ENCODE data around the gene PADI3. TPM values are rescaled to one million over a fixed set of nuclear protein-coding genes. Genes with fewer than 3 reads are reported as not detected.

Gene PADI3
- total RNA-seq, 1 experiment from 2014 or later, result not detected

- Histone ChIP-seq H3K4me3 (ENCODE audit: low read length) (no peak overlapping the region), H3K79me2 (ENCODE audit: low read length) (no peaks in the 10 kb centered on the region), H3K36me3 (ENCODE audit: insufficient read depth, low read length) (no peaks in the 10 kb centered on the region), H3K27ac (ENCODE audit: low read length) (no peak overlapping the region), H3K9me3 (ENCODE audit: low read length) (no peaks in the 10 kb centered on the region), H3K9ac (ENCODE audit: low read length) (no peak overlapping the region), H3K27me3 (ENCODE audit: low read length) (no peaks in the 10 kb centered on the region), H2AFZ (ENCODE audit: low read length) (no peak overlapping the region), H3K9me2 (replicated peaks; ENCODE audit: insufficient read depth, low read length) (no peaks in the 10 kb centered on the region), H3K4me1 (ENCODE audit: low read length) (no peaks in the 10 kb centered on the region), H3K4me2 (ENCODE audit: low read depth, low read length, poor library complexity, severe bottlenecking) (no peak overlapping the region), H4K20me1 (ENCODE audit: insufficient read depth, low read depth, low read length) (no peaks in the 10 kb centered on the region)
- DNase-seq, result no peak
These were observed 28.6 kb upstream of the PADI3 start for GRCh38 chr1:17220287-17220686.

- H3K27me3 ChIP-seq (ENCODE audit: low read length), result no peaks in the 10 kb centered on the region
- H3K79me2 ChIP-seq (ENCODE audit: low read length), result no peaks in the 10 kb centered on the region
- no peaks in the 10 kb centered on the region for H3K4me1 ChIP-seq (ENCODE audit: low read length)
- no peaks in the 10 kb centered on the region for H3K9me2 ChIP-seq (replicated peaks; ENCODE audit: insufficient read depth, low read length)
- no peaks in the 10 kb centered on the region for H3K9me3 ChIP-seq (ENCODE audit: low read length)
- H3K9ac ChIP-seq (ENCODE audit: low read length), result no peak overlapping the region
- H3K4me2 ChIP-seq (ENCODE audit: low read depth, low read length, poor library complexity, severe bottlenecking), result no peak overlapping the region
- H3K27ac ChIP-seq (ENCODE audit: low read length), result no peak overlapping the region
- no peak overlapping the region for H2AFZ ChIP-seq (ENCODE audit: low read length)
- no peak overlapping the region for H3K4me3 ChIP-seq (ENCODE audit: low read length)
- DNase-seq, result no peak
- H3K36me3 ChIP-seq (ENCODE audit: insufficient read depth, low read length), result no peaks in the 10 kb centered on the region
- no peaks in the 10 kb centered on the region for H4K20me1 ChIP-seq (ENCODE audit: insufficient read depth, low read depth, low read length)
These were observed 26.3 kb upstream of the PADI3 start for GRCh38 chr1:17222557-17222956.

GRCh38 chr1:17224434-17224833, 24.5 kb upstream of the PADI3 start:
- Histone ChIP-seq H3K4me1 (ENCODE audit: low read length) (no peaks in the 10 kb centered on the region), H3K4me2 (ENCODE audit: low read depth, low read length, poor library complexity, severe bottlenecking) (no peak overlapping the region), H3K9me2 (replicated peaks; ENCODE audit: insufficient read depth, low read length) (no peaks in the 10 kb centered on the region), H3K27ac (ENCODE audit: low read length) (no peak overlapping the region), H2AFZ (ENCODE audit: low read length) (no peak overlapping the region), H3K4me3 (ENCODE audit: low read length) (no peak overlapping the region), H3K9ac (ENCODE audit: low read length) (no peak overlapping the region), H3K36me3 (ENCODE audit: insufficient read depth, low read length) (no peaks in the 10 kb centered on the region), H4K20me1 (ENCODE audit: insufficient read depth, low read depth, low read length) (no peaks in the 10 kb centered on the region), H3K79me2 (ENCODE audit: low read length) (no peaks in the 10 kb centered on the region), H3K9me3 (ENCODE audit: low read length) (no peaks in the 10 kb centered on the region), H3K27me3 (ENCODE audit: low read length) (no peaks in the 10 kb centered on the region)
- DNase-seq, result no peak

- H4K20me1 ChIP-seq (ENCODE audit: insufficient read depth, low read depth, low read length), result no peaks in the 10 kb centered on the region
- H3K4me1 ChIP-seq (ENCODE audit: low read length), result no peaks in the 10 kb centered on the region
- H2AFZ ChIP-seq (ENCODE audit: low read length), result no peak overlapping the region
- no peak for DNase-seq
- H3K9me3 ChIP-seq (ENCODE audit: low read length), result no peaks in the 10 kb centered on the region
- H3K4me3 ChIP-seq (ENCODE audit: low read length), result no peak overlapping the region
- no peaks in the 10 kb centered on the region for H3K27me3 ChIP-seq (ENCODE audit: low read length)
- H3K27ac ChIP-seq (ENCODE audit: low read length), result no peak overlapping the region
- no peaks in the 10 kb centered on the region for H3K9me2 ChIP-seq (replicated peaks; ENCODE audit: insufficient read depth, low read length)
- no peaks in the 10 kb centered on the region for H3K36me3 ChIP-seq (ENCODE audit: insufficient read depth, low read length)
- H3K9ac ChIP-seq (ENCODE audit: low read length), result no peak overlapping the region
- H3K4me2 ChIP-seq (ENCODE audit: low read depth, low read length, poor library complexity, severe bottlenecking), result no peak overlapping the region
- H3K79me2 ChIP-seq (ENCODE audit: low read length), result no peaks in the 10 kb centered on the region
These were observed 23.8 kb upstream of the PADI3 start for GRCh38 chr1:17225140-17225539.

- Histone ChIP-seq H2AFZ (ENCODE audit: low read length) (no peak overlapping the region), H3K27me3 (ENCODE audit: low read length) (no peaks in the 10 kb centered on the region), H3K9ac (ENCODE audit: low read length) (no peak overlapping the region), H3K9me3 (ENCODE audit: low read length) (no peaks in the 10 kb centered on the region), H3K4me2 (ENCODE audit: low read depth, low read length, poor library complexity, severe bottlenecking) (no peak overlapping the region), H3K4me1 (ENCODE audit: low read length) (peaks cover 5% of the 10 kb centered on the region), H3K79me2 (ENCODE audit: low read length) (no peaks in the 10 kb centered on the region), H3K9me2 (replicated peaks; ENCODE audit: insufficient read depth, low read length) (no peaks in the 10 kb centered on the region), H3K4me3 (ENCODE audit: low read length) (no peak overlapping the region), H3K36me3 (ENCODE audit: insufficient read depth, low read length) (no peaks in the 10 kb centered on the region), H3K27ac (ENCODE audit: low read length) (no peak overlapping the region), H4K20me1 (ENCODE audit: insufficient read depth, low read depth, low read length) (no peaks in the 10 kb centered on the region)
- no peak for DNase-seq
These were observed 21.5 kb upstream of the PADI3 start for GRCh38 chr1:17227358-17227915.

- no peak overlapping the region for H3K9ac ChIP-seq (ENCODE audit: low read length)
- H3K27me3 ChIP-seq (ENCODE audit: low read length), result no peaks in the 10 kb centered on the region
- no peaks in the 10 kb centered on the region for H3K9me3 ChIP-seq (ENCODE audit: low read length)
- no peaks in the 10 kb centered on the region for H3K36me3 ChIP-seq (ENCODE audit: insufficient read depth, low read length)
- no peak overlapping the region for H3K27ac ChIP-seq (ENCODE audit: low read length)
- no peak overlapping the region for H3K4me2 ChIP-seq (ENCODE audit: low read depth, low read length, poor library complexity, severe bottlenecking)
- H3K9me2 ChIP-seq (replicated peaks; ENCODE audit: insufficient read depth, low read length), result no peaks in the 10 kb centered on the region
- H3K4me3 ChIP-seq (ENCODE audit: low read length), result no peak overlapping the region
- DNase-seq, result no peak
- no peak overlapping the region for H2AFZ ChIP-seq (ENCODE audit: low read length)
- H3K4me1 ChIP-seq (ENCODE audit: low read length), result peaks cover 5% of the 10 kb centered on the region
- no peaks in the 10 kb centered on the region for H3K79me2 ChIP-seq (ENCODE audit: low read length)
- no peaks in the 10 kb centered on the region for H4K20me1 ChIP-seq (ENCODE audit: insufficient read depth, low read depth, low read length)
These were observed 20.3 kb upstream of the PADI3 start for GRCh38 chr1:17228619-17229018.

GRCh38 chr1:17229379-17229778, 19.5 kb upstream of the PADI3 start:
- Histone ChIP-seq H2AFZ (ENCODE audit: low read length) (no peak overlapping the region), H3K4me2 (ENCODE audit: low read depth, low read length, poor library complexity, severe bottlenecking) (no peak overlapping the region), H3K36me3 (ENCODE audit: insufficient read depth, low read length) (no peaks in the 10 kb centered on the region), H3K4me3 (ENCODE audit: low read length) (no peak overlapping the region), H3K27me3 (ENCODE audit: low read length) (no peaks in the 10 kb centered on the region), H3K27ac (ENCODE audit: low read length) (no peak overlapping the region), H3K9me2 (replicated peaks; ENCODE audit: insufficient read depth, low read length) (no peaks in the 10 kb centered on the region), H3K4me1 (ENCODE audit: low read length) (peaks cover 5% of the 10 kb centered on the region), H3K9ac (ENCODE audit: low read length) (no peak overlapping the region), H3K9me3 (ENCODE audit: low read length) (no peaks in the 10 kb centered on the region), H4K20me1 (ENCODE audit: insufficient read depth, low read depth, low read length) (no peaks in the 10 kb centered on the region), H3K79me2 (ENCODE audit: low read length) (no peaks in the 10 kb centered on the region)
- DNase-seq, result no peak

- no peak for DNase-seq
- no peaks in the 10 kb centered on the region for H3K79me2 ChIP-seq (ENCODE audit: low read length)
- no peaks in the 10 kb centered on the region for H3K9me2 ChIP-seq (replicated peaks; ENCODE audit: insufficient read depth, low read length)
- no peaks in the 10 kb centered on the region for H3K9me3 ChIP-seq (ENCODE audit: low read length)
- no peak overlapping the region for H3K4me2 ChIP-seq (ENCODE audit: low read depth, low read length, poor library complexity, severe bottlenecking)
- H3K9ac ChIP-seq (ENCODE audit: low read length), result no peak overlapping the region
- no peak overlapping the region for H3K27ac ChIP-seq (ENCODE audit: low read length)
- H4K20me1 ChIP-seq (ENCODE audit: insufficient read depth, low read depth, low read length), result no peaks in the 10 kb centered on the region
- H3K4me1 ChIP-seq (ENCODE audit: low read length), result peaks cover 5% of the 10 kb centered on the region
- H3K36me3 ChIP-seq (ENCODE audit: insufficient read depth, low read length), result no peaks in the 10 kb centered on the region
- no peaks in the 10 kb centered on the region for H3K27me3 ChIP-seq (ENCODE audit: low read length)
- no peak overlapping the region for H3K4me3 ChIP-seq (ENCODE audit: low read length)
- H2AFZ ChIP-seq (ENCODE audit: low read length), result no peak overlapping the region
These were observed 18.8 kb upstream of the PADI3 start for GRCh38 chr1:17230106-17230505.

Data from Karpas-422 (cell line).